ENCODE results near the gene SLC15A2. TPM values are rescaled to one million over a fixed set of nuclear protein-coding genes. Genes with fewer than 3 reads are reported as not detected.

The SLC15A2 gene
- total and polyA plus RNA-seq, 2 donors from 2014 or later, result 9.0 to 21.8 TPM

DNA sequence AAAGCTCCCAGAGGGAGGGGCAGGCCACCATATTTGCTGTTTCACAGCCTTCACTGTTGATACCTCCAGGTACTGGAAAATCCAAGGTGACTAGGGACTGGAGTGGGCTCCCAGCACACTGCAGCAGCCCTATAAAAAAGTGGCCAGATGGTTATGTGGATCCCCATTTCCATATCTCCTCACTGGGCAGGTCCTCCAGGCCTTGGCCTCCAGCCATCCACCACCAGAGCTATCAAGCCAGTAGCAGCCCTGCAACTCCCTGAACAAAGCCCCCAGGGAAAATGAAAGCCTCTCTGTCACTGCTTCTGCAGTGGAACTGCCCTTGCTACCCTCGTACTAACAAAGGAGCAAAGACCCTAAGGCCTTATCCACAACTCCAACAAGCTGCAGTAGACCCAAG lies 69.4 kb downstream of the SLC15A2 start:
- H3K9me3 ChIP-seq (ENCODE audit: control insufficient read depth in 2 of 3, insufficient read depth in 1 of 3, low read length in 3 of 3), result no peaks in the 10 kb centered on the region
- FAIRE-seq (no peak), DNase-seq (no peak)
- H3K36me3 ChIP-seq (ENCODE audit: control insufficient read depth in 2 of 3, insufficient read depth in 3 of 3, low read length in 3 of 3), result no peaks in the 10 kb centered on the region
- no peaks in the 10 kb centered on the region for H3K4me1 ChIP-seq (ENCODE audit: control insufficient read depth in 2 of 3, insufficient read depth in 2 of 3, low read depth in 1 of 3, low read length in 3 of 3)
- H3K4me3 ChIP-seq (ENCODE audit: low read length in 3 of 3), result no peak overlapping the region
- H3K9ac ChIP-seq (ENCODE audit: low read length in 3 of 3), result no peak overlapping the region
- no peak for TF ChIP-seq CTCF (IDR thresholded peaks at IDR 0.05; ENCODE audit: borderline replicate concordance, extremely low read depth, insufficient read depth)
- H3K27me3 ChIP-seq (ENCODE audit: control insufficient read depth, insufficient read depth, low read length), result no peaks in the 10 kb centered on the region
- H3K27ac ChIP-seq (ENCODE audit: low read depth in 2 of 2, low read length in 2 of 2), result no peak overlapping the region
- intact Hi-C loops (cut with DNase I), result no loop called here

- Histone ChIP-seq H3K4me3 (ENCODE audit: low read length in 3 of 3) (no peak overlapping the region), H3K9me3 (ENCODE audit: control insufficient read depth in 2 of 3, insufficient read depth in 1 of 3, low read length in 3 of 3) (no peaks in the 10 kb centered on the region), H3K4me1 (ENCODE audit: control insufficient read depth in 2 of 3, insufficient read depth in 2 of 3, low read depth in 1 of 3, low read length in 3 of 3) (no peaks in the 10 kb centered on the region), H3K9ac (ENCODE audit: low read length in 3 of 3) (no peak overlapping the region), H3K27ac (ENCODE audit: low read depth in 2 of 2, low read length in 2 of 2) (no peak overlapping the region), H3K36me3 (ENCODE audit: control insufficient read depth in 2 of 3, insufficient read depth in 3 of 3, low read length in 3 of 3) (no peaks in the 10 kb centered on the region), H3K27me3 (ENCODE audit: control insufficient read depth, insufficient read depth, low read length) (no peaks in the 10 kb centered on the region)
- no peak for TF ChIP-seq CTCF (IDR thresholded peaks at IDR 0.05; ENCODE audit: borderline replicate concordance, extremely low read depth, insufficient read depth)
- intact Hi-C loops (cut with DNase I), result no loop called here
- DNase-seq (no peak), FAIRE-seq (no peak)
Observed at GRCh38 chr3:121969631-121970030, 75.4 kb downstream of the SLC15A2 start.

DNA sequence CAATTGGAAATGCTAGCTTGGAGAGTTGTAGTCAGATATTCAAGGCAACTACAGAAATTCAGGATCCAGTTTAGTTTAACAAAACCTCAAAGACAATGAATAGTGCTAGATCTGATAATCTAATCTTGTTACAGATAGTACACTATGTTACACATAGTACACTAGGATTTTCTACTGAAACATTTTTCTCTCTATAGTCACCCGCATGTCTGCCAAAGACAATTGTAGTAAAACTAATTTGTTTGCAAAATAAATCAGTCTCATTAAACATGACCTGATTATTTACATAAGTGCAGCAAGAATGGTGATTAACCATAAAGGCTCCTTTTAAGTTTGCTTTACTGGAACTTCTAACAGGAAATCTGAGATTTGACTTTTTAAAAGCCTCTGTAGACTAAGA lies 75.8 kb downstream of the SLC15A2 start:
- Histone ChIP-seq H3K4me1 (ENCODE audit: control insufficient read depth in 2 of 3, insufficient read depth in 2 of 3, low read depth in 1 of 3, low read length in 3 of 3) (no peaks in the 10 kb centered on the region), H3K9me3 (ENCODE audit: control insufficient read depth in 2 of 3, insufficient read depth in 1 of 3, low read length in 3 of 3) (no peaks in the 10 kb centered on the region), H3K27ac (ENCODE audit: low read depth in 2 of 2, low read length in 2 of 2) (no peak overlapping the region), H3K9ac (ENCODE audit: low read length in 3 of 3) (no peak overlapping the region), H3K4me3 (ENCODE audit: low read length in 3 of 3) (no peak overlapping the region), H3K27me3 (ENCODE audit: control insufficient read depth, insufficient read depth, low read length) (no peaks in the 10 kb centered on the region), H3K36me3 (ENCODE audit: control insufficient read depth in 2 of 3, insufficient read depth in 3 of 3, low read length in 3 of 3) (no peaks in the 10 kb centered on the region)
- TF ChIP-seq CTCF (IDR thresholded peaks at IDR 0.05; ENCODE audit: borderline replicate concordance, extremely low read depth, insufficient read depth), result no peak
- intact Hi-C loops (cut with DNase I), result no loop called here
- DNase-seq, result peak in 2 of 5 donors; percentile 66 to 71
- no peak for FAIRE-seq

DNA sequence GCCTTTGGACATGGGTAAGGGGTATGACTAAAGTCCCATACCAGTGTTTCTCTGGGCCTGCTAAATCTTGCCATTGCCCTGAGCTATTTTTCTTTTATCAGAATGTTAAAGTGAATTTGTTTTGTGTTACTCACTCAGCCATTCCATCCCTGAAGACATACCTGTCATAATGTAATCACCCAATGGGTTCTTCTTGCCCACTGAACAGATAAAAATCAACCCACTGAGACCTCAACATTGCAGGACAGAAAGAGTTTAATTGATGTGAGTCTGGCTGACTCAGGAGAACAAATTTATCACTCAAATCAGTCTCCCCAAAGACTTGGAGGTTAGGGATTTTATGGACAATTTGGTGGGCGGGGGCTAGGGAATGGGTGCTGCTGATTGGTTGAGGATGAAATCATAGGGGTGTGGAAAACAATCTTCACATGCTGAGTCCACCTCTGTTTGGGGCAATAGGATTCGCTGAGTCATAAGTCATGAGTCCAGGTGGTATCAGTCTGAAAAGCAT lies 80.5 kb downstream of the SLC15A2 start:
- FAIRE-seq (no peak), DNase-seq (no peak)
- Histone ChIP-seq H3K4me3 (ENCODE audit: low read length in 3 of 3) (no peak overlapping the region), H3K27me3 (ENCODE audit: control insufficient read depth, insufficient read depth, low read length) (no peaks in the 10 kb centered on the region), H3K36me3 (ENCODE audit: control insufficient read depth in 2 of 3, insufficient read depth in 3 of 3, low read length in 3 of 3) (no peaks in the 10 kb centered on the region), H3K9ac (ENCODE audit: low read length in 3 of 3) (no peak overlapping the region), H3K9me3 (ENCODE audit: control insufficient read depth in 2 of 3, insufficient read depth in 1 of 3, low read length in 3 of 3) (no peaks in the 10 kb centered on the region), H3K27ac (ENCODE audit: low read depth in 2 of 2, low read length in 2 of 2) (no peak overlapping the region), H3K4me1 (ENCODE audit: control insufficient read depth in 2 of 3, insufficient read depth in 2 of 3, low read depth in 1 of 3, low read length in 3 of 3) (no peaks in the 10 kb centered on the region)
- TF ChIP-seq CTCF (IDR thresholded peaks at IDR 0.05; ENCODE audit: borderline replicate concordance, extremely low read depth, insufficient read depth), result no peak
- intact Hi-C loops (cut with DNase I), result no loop called here
